CD4-positive, alpha-beta T cell (primary cell): ENCODE measurements around the gene RIMS3. TPM values are rescaled to one million over a fixed set of nuclear protein-coding genes. Genes with fewer than 3 reads are reported as not detected.

ENCODE experiments used
- ATAC-seq: fragments of 200-7000 bp; cut with Tn5 transposase; one replicate; pipeline ENCODE4 v1.10.0; 2022; ENCODE audit warnings: mild to moderate bottlenecking; ENCODE audit not compliant: poor library complexity
- CTCF ChIA-PET: fragments of 350-600 bp; sonication (Branson Sonifier 250); formaldehyde crosslinking; loops from one replicate; lab custom pipeline; 2021; ENCODE audit warnings: antibody characterized with exemption, inconsistent platforms; lab: Charles Lee
- POLR2A ChIA-PET: fragments of 350-600 bp; sonication (Branson Sonifier 250); formaldehyde crosslinking; loops from one replicate; lab custom pipeline; 2021; ENCODE audit warnings: antibody characterized with exemption, inconsistent platforms; lab: Charles Lee
- DNase-seq, 14 experiments: peaks; one replicate each; pipeline ENCODE4 v3.0.0-alpha.2; 2013 to 2020; ENCODE audit warnings: mixed read lengths in 2 of 14
- H3K27ac ChIP-seq, 2 donors: one replicate each; pipeline versions ENCODE4 v1.5.1 to v1.7.0; 2013; ENCODE audit warnings: low read length in 2 of 2, low read depth in 1 of 2, mild to moderate bottlenecking in 1 of 2
- H3K27me3 ChIP-seq, 2 experiments: 1 replicate in 1 of 2; 2 replicates in 1 of 2; pipeline versions ENCODE4 v1.6.1 to v1.7.0; 2013; ENCODE audit warnings: low read length in 2 of 2, control low read depth in 1 of 2, mild to moderate bottlenecking in 1 of 2, moderate library complexity in 1 of 2; ENCODE audit not compliant: insufficient read depth in 2 of 2, control insufficient read depth in 1 of 2
- H3K36me3 ChIP-seq: one replicate; pipeline ENCODE4 v1.6.1; 2013; ENCODE audit warnings: low read length, control low read depth; ENCODE audit not compliant: insufficient read depth
- H3K4me1 ChIP-seq: one replicate; pipeline ENCODE4 v1.6.1; 2013; ENCODE audit warnings: low read length, control low read depth; ENCODE audit not compliant: insufficient read depth
- H3K4me3 ChIP-seq: one replicate; pipeline ENCODE4 v1.5.1; 2013; ENCODE audit warnings: mild to moderate bottlenecking, low read length, moderate library complexity
- H3K9me3 ChIP-seq, 2 experiments: 1 replicate in 1 of 2; 2 replicates in 1 of 2; pipeline versions ENCODE4 v1.6.1 to v1.7.0; 2013; ENCODE audit warnings: low read length in 2 of 2, mild to moderate bottlenecking in 2 of 2, control low read depth in 1 of 2, moderate library complexity in 1 of 2; ENCODE audit not compliant: control insufficient read depth in 1 of 2, insufficient read depth in 1 of 2
- H3K27ac Mint-ChIP-seq: one replicate; pipeline ENCODE4 v1.8.0; 2020; ENCODE audit warnings: mixed read lengths
- H3K27me3 Mint-ChIP-seq: one replicate; pipeline ENCODE4 v1.8.0; 2021; ENCODE audit warnings: mixed read lengths
- H3K36me3 Mint-ChIP-seq: one replicate; pipeline ENCODE4 v1.8.0; 2021; ENCODE audit warnings: low read depth, mixed read lengths
- H3K4me1 Mint-ChIP-seq: one replicate; pipeline ENCODE4 v1.8.0; 2021; ENCODE audit warnings: low read depth, mixed read lengths
- H3K4me3 Mint-ChIP-seq: one replicate; pipeline ENCODE4 v1.8.0; 2020; ENCODE audit warnings: mild to moderate bottlenecking, mixed read lengths
- H3K9me3 Mint-ChIP-seq: one replicate; pipeline ENCODE4 v1.8.0; 2020; ENCODE audit warnings: mixed read lengths
- CTCF ChIP-seq: fragments of 200-600 bp; IDR thresholded peaks from one replicate; pipeline ENCODE4 v1.8.0; 2022; ENCODE audit warnings: antibody characterized with exemption, mild to moderate bottlenecking
- intact Hi-C, 2 experiments: fragments of 100-400 bp; cut with DNase I in 1 of 2; cut with micrococcal nuclease in 1 of 2; formaldehyde crosslinking; loops; one replicate each; pipeline versions ENCODE4 v1.15.1 to v1.9.0; 2023 to 2025; cut with DNase I, micrococcal nuclease
- total RNA-seq, 174 experiments: library from RNA in 2 of 174; stranded (reverse) in 2 of 174; gene quantifications; one replicate each; pipeline ENCODE4 v1.2.3 and lab custom pipeline; 2021 to 2026

The RIMS3 gene
- total RNA-seq, 2 experiments from 2014 or later = 0.99 to 1.1 TPM

GRCh38 chr1:40696294-40696693 lies 30.8 kb upstream of the RIMS3 start:
- Mint-ChIP-seq H3K4me3 (peak overlapping the region; percentile 32), H3K36me3 (peaks cover 41% of the 10 kb centered on the region), H3K9me3 (no peaks in the 10 kb centered on the region), H3K4me1 (peaks cover 83% of the 10 kb centered on the region), H3K27me3 (no peaks in the 10 kb centered on the region), H3K27ac (no peak overlapping the region)
- ChIA-PET CTCF (no interaction called here), POLR2A (no interaction called here)
- intact Hi-C loops = loop anchor here in 1 of 2 experiments (10.0 kb wide), 3 partner anchors 289 to 651 kb away; partner anchors contain the start of genes CAP1 and SMAP2
- H3K27ac ChIP-seq = no peak overlapping the region
- no peaks in the 10 kb centered on the region for H3K36me3 ChIP-seq
- H3K27me3 ChIP-seq = no peaks in the 10 kb centered on the region
- ATAC-seq (no peak), DNase-seq (no peak)
- TF ChIP-seq CTCF = no peak
- no peaks in the 10 kb centered on the region for H3K9me3 ChIP-seq
- H3K4me3 ChIP-seq = no peak overlapping the region
- peaks cover 51% of the 10 kb centered on the region for H3K4me1 ChIP-seq

GRCh38 chr1:40694353-40694874 lies 28.9 kb upstream of the RIMS3 start:
- peak overlapping the region; percentile 92 for H3K27ac Mint-ChIP-seq
- H3K9me3 Mint-ChIP-seq = no peaks in the 10 kb centered on the region
- TF ChIP-seq CTCF = no peak
- Histone ChIP-seq H3K36me3 (no peaks in the 10 kb centered on the region), H3K27me3 (no peaks in the 10 kb centered on the region), H3K4me3 (no peak overlapping the region), H3K4me1 (peaks cover 47% of the 10 kb centered on the region), H3K27ac (no peak overlapping the region), H3K9me3 (no peaks in the 10 kb centered on the region)
- H3K27me3 Mint-ChIP-seq = no peaks in the 10 kb centered on the region
- intact Hi-C loops = loop anchor here in 1 of 2 experiments (5.0 to 10.0 kb wide), 4 partner anchors 108 to 650 kb away; partner anchors contain the start of genes CAP1 and SMAP2
- CTCF ChIA-PET = interaction anchor here (0.7 to 3.4 kb wide), 2 partner anchors 14 to 277 kb away, joined by 3 to 9 read pairs; no protein-coding TSS in a partner anchor
- POLR2A ChIA-PET = interaction anchor here (0.6 to 8.4 kb wide), 3 partner anchors 13 to 290 kb away, joined by 3 to 174 read pairs (median 96); partner anchors contain the start of gene CITED4
- H3K36me3 Mint-ChIP-seq = peaks cover 44% of the 10 kb centered on the region
- DNase-seq = peak in 1 of 14 experiments; percentile 26
- H3K4me1 Mint-ChIP-seq = peaks cover 87% of the 10 kb centered on the region
- peak overlapping the region; percentile 91 for H3K4me3 Mint-ChIP-seq
- ATAC-seq = no peak

- Mint-ChIP-seq H3K27me3 (no peaks in the 10 kb centered on the region), H3K4me3 (peak overlapping the region; percentile 91), H3K36me3 (peaks cover 44% of the 10 kb centered on the region), H3K9me3 (no peaks in the 10 kb centered on the region), H3K4me1 (peaks cover 83% of the 10 kb centered on the region), H3K27ac (peak overlapping the region; percentile 92)
- no peaks in the 10 kb centered on the region for H3K27me3 ChIP-seq
- H3K27ac ChIP-seq = peak overlapping the region in 1 of 2 donors; percentile 100
- no peaks in the 10 kb centered on the region for H3K36me3 ChIP-seq
- ChIA-PET CTCF (interaction anchor here (0.9 to 3.4 kb wide), 3 partner anchors 15 to 80 kb away, joined by 3 to 9 read pairs (median 6); no protein-coding TSS in a partner anchor), POLR2A (interaction anchor here (1.0 to 8.4 kb wide), 3 partner anchors 14 to 654 kb away, joined by 3 to 174 read pairs (median 96); partner anchors contain the start of gene CITED4)
- TF ChIP-seq CTCF = no peak
- no peaks in the 10 kb centered on the region for H3K9me3 ChIP-seq
- intact Hi-C loops = loop anchor here in 1 of 2 experiments (5.0 to 10.0 kb wide), 4 partner anchors 109 to 649 kb away; partner anchors contain the start of genes CAP1 and SMAP2
- DNase-seq = no peak
- H3K4me1 ChIP-seq = peaks cover 40% of the 10 kb centered on the region
- ATAC-seq = no peak
- no peak overlapping the region for H3K4me3 ChIP-seq
Measured at GRCh38 chr1:40693425-40693824, 27.9 kb upstream of the RIMS3 start.
